ENCODE measurements around the gene RAD9A.

RAD9A gene

DNA sequence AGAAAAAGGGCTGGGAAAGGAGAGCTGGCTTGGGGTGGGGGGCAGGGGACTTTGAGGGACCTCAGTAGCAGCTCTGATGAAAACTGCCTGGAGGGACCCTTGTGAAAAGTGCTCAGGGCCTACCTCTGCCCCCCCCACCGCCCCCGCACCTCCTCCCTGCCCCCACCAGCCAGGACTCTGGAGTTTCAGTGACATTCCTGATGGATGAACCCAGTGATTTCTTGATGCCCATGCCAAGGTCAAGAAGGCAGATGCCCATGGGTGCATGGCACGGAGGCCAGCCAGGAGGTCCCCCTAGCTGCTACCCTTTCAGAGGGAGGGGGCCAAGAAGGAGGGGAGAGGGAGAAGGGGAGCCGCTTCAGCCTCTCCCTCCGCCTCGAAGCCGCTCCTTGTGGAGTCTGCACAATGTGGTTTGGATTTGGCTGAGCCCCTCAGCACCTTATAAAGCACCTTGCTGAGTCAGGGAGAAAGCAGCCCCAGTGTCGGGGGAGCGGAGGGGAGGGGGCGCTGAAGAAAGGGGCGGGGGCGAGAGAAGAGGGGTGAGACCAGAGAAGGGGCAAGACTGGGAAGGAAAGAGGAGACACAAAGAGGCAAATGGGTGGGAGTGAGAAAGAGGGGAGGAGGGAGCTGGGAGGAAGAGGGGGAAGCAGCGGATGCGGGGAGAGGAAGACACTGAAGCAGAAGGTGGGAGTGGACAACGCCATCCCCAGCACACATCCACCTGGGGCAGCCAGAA is 16.3 kb upstream of the RAD9A start:
- DNase-seq: no peak

GRCh38 chr11:67376063-67376820 is 15.5 kb upstream of the RAD9A start:
- DNase-seq: no peak

GRCh38 chr11:67376873-67377808 is 14.6 kb upstream of the RAD9A start:
- DNase-seq: no peak

- DNase-seq: no peak
Measured at GRCh38 chr11:67378544-67378943, 13.2 kb upstream of the RAD9A start.

GRCh38 chr11:67379061-67380058 is 12.4 kb upstream of the RAD9A start:
- DNase-seq: no peak

DNA sequence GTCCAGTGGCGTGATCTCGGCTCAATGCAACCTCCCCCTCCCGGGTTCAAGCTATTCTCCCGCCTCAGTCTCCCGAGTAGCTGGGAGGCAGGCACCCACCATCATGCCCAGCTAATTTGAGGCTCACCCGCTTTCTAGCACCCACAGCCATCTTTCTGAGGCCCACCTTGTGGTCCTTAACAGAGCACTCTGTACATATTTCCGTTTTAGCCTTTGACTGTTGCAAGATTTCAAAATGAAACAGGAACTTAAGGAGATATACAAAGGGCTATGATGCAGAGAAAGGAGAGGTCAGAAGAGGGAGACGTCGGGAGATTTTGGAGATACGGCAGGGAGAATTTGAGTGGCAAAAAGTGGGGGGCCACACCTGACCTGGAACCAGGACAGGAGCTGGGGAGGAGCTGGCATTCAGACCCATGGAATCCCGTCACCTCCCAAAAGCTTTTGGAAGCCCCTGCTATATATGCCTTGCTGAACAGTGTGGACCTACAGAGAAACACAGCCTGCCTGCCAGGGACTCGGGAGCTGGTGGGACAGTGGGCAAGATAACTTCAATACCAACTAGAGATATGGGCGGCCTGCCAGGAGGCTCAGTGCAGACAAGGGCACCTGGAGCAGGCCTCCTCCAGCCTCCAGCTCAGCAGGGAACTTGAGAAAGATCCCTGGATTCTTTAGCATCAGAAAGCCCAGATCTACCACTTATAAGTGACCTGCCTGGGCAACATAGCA is 10.4 kb upstream of the RAD9A start:
- DNase-seq: no peak

DNA sequence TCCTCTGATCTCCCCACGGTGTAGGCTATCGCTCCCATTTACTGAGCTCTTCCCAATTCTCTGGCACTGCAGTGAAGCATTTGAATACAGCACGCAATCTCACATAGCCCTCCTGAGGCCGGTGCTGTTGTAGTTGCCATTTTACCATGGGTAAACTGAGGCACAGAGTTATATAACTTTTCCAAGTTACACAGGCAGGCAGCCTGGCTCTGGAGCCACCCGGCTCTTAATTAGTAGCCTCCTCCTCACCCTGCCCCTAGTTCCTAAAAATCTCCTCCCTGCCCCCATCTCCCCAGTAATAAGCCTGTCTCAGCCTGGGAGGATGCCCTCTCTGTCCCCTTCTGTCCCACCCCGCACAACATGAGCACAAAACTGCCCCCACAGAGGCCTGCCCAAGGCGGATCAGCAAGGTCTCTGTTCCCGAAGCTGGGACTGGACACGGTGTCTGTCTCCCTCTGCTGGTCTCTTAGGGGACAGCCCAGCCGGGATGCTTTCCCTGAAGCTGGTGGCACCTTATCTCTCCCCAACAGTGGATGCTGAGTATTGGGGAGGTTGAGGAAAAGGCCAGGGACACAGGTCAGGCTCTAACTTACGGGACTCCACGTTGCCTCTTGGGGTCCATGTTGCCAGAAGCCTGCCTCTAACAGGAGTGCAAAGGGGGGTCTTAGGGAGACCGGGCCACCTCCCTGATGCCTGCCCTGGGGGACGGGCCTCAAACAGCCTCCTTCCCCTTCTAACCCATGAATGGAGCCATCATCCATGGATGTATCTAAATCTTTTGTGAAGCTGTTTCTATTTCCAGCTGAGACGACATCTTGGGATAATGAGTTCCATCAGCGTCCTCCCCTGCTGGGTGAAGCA is 9.3 kb upstream of the RAD9A start:
- DNase-seq: peak; percentile 39 to 72

GRCh38 chr11:67384851-67385366 is 6.9 kb upstream of the RAD9A start:
- DNase-seq: no peak

GRCh38 chr11:67387069-67387468 is 4.7 kb upstream of the RAD9A start:
- DNase-seq: no peak

DNA sequence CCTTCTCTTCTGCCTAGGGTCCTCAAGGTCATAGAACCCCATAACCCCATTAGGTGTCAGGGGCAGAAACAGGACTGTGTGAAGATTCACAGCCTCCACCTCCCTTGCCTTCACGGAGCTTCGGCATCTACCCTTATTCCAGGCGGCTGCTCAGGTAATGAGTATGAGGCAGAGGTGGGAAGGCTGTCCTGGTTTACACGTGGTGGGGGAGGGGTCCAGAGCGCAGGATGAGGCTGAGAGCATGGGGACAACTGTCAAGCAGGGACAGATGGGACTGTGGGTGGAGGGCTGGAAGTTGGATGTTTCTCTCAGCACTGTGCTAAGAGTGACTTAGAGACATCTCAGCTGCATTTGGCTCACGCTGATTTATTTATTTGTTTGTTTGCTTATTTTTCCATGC is 4.3 kb upstream of the RAD9A start:
- no peak for DNase-seq

GRCh38 chr11:67389477-67389876 is 2.3 kb upstream of the RAD9A start:
- peak in 1 of 2 experiments; percentile 38 for DNase-seq

GRCh38 chr11:67390947-67391303 is 861 bp upstream of the RAD9A start:
- DNase-seq: no peak

- no peak for DNase-seq
Measured at GRCh38 chr11:67392183-67392715, 463 bp downstream of the RAD9A start.

DNA sequence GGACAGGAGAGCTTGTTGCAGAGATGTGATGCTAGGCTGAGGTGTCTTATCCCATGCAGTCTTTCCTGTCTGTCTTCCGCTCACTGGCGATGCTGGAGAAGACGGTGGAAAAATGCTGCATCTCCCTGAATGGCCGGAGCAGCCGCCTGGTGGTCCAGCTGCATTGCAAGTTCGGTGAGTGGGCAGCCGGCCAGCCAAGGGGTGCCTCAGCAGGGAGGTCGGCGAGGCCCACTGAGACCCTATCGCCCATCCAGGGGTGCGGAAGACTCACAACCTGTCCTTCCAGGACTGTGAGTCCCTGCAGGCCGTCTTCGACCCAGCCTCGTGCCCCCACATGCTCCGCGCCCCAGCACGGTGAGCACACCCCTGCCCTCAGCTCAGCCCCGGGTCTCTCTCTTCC is 1.7 kb downstream of the RAD9A start:
- DNase-seq: no peak

DNA sequence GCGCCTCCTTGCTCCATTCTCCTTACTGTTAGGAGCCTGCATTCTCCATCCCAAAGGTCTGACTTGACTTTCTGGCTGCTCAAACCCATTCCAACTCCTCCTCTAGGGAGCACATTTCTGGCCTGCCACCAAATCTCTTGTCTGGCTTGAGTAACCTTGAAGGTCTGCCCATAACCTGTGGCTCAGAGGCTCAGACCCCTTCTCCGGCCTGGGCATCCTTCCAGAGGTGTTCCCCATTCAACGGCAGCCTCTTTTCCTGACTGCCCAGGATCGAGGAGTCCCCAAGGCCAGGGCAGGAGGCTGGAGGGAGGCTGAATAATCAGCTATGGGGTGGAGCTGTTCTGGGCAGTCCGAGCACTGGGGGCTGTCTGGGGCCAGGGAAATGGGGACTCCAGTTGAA is 2.2 kb downstream of the RAD9A start:
- no peak for DNase-seq

DNA sequence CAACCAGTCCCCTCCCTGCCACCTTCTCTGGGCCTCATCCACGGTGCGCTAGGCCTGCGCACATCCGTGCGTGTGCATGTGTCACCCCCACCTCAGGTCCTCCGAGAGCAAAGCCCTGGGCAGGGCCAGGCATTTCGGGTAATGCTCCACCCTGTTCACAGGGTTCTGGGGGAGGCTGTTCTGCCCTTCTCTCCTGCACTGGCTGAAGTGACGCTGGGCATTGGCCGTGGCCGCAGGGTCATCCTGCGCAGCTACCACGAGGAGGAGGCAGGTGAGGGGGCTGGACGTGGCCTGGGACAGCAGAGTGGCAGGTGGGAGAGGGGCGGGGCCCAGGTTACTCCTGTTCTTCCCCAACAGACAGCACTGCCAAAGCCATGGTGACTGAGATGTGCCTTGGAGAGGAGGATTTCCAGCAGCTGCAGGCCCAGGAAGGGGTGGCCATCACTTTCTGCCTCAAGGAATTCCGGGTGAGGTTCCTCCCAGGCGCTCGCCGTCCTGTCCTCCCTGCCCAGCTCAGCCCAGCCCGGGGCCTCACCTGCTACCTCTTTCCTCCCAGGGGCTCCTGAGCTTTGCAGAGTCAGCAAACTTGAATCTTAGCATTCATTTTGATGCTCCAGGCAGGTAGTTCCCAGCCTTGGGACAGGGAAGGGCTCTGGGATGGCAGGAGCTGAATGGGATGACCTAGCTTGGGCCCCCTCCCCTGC is 3.9 kb downstream of the RAD9A start:
- DNase-seq: no peak

- DNase-seq: no peak
Measured at GRCh38 chr11:67396259-67396581, 4.4 kb downstream of the RAD9A start.

GRCh38 chr11:67396587-67397389 is 5.0 kb downstream of the RAD9A start:
- DNase-seq: no peak

DNA sequence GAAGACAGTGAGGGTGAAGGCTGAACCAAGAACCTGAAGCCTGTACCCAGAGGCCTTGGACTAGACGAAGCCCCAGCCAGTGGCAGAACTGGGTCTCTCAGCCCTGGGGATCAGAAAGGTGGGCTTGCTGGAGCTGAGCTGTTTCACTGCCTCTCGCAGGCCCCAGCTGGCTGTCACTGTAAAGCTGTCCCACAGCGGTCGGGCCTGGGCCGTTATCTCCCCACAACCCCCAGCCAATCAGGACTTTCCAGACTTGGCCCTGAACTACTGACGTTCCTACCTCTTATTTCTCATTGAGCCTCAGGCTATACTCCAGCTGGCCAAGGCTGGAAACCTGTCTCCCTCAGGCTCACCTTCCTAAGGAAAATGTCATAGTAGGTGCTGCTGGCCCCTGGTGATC is 5.8 kb downstream of the RAD9A start:
- DNase-seq: no peak
